ENCODE measurements around the gene MAPK8IP3.

The MAPK8IP3 gene

GRCh38 chr16:1776672-1776955 is 70.6 kb downstream of the MAPK8IP3 start:
- FAIRE-seq: no peak

GRCh38 chr16:1776991-1777374 is 71.0 kb downstream of the MAPK8IP3 start:
- no peak for FAIRE-seq

GRCh38 chr16:1777375-1778199 is 71.6 kb downstream of the MAPK8IP3 start:
- no peak for FAIRE-seq

GRCh38 chr16:1778200-1779179 is 72.5 kb downstream of the MAPK8IP3 start:
- no peak for FAIRE-seq

- FAIRE-seq: no peak
Measured at GRCh38 chr16:1779234-1779701, 73.3 kb downstream of the MAPK8IP3 start.

GRCh38 chr16:1779741-1780676 is 74.0 kb downstream of the MAPK8IP3 start:
- no peak for FAIRE-seq

GRCh38 chr16:1780677-1781072 is 74.7 kb downstream of the MAPK8IP3 start:
- FAIRE-seq: no peak

- no peak for FAIRE-seq
Measured at GRCh38 chr16:1781254-1781653, 75.3 kb downstream of the MAPK8IP3 start.

GRCh38 chr16:1781758-1782407 is 75.9 kb downstream of the MAPK8IP3 start:
- no peak for FAIRE-seq

GRCh38 chr16:1782408-1783264 is 76.6 kb downstream of the MAPK8IP3 start, which contains the start of the genes NUBP2 and SPSB3:
Gene NUBP2 (plus strand): TSS chr16:1782960. CDS start chr16:1783021, 61 bp downstream.
Gene SPSB3 (minus strand): TSS chr16:1782571. CDS start chr16:1781483, 1,088 bp downstream.
- FAIRE-seq: peak; percentile 98

- FAIRE-seq: no peak
Measured at GRCh38 chr16:1784977-1785845, 79.2 kb downstream of the MAPK8IP3 start.

GRCh38 chr16:1785846-1786170 is 79.8 kb downstream of the MAPK8IP3 start:
- no peak for FAIRE-seq

GRCh38 chr16:1786242-1787055 is 80.5 kb downstream of the MAPK8IP3 start:
- FAIRE-seq: no peak

- FAIRE-seq: no peak
Measured at GRCh38 chr16:1787056-1787321, 81.0 kb downstream of the MAPK8IP3 start.

- FAIRE-seq: no peak
Measured at GRCh38 chr16:1787322-1788094, 81.5 kb downstream of the MAPK8IP3 start.

GRCh38 chr16:1788095-1788707 is 82.2 kb downstream of the MAPK8IP3 start:
- no peak for FAIRE-seq

GRCh38 chr16:1788708-1789100 is 82.7 kb downstream of the MAPK8IP3 start:
- no peak for FAIRE-seq

- no peak for FAIRE-seq
Measured at GRCh38 chr16:1789643-1790045, 83.6 kb downstream of the MAPK8IP3 start.

All from islet of Langerhans (tissue), 1 donor.